HUDEP-2 (cell line): ENCODE results near the gene TMEM273.

Experiments
- DNase-seq, 76 experiments: peaks; one replicate each; lab custom pipeline; 2025; ENCODE audit not compliant: unreplicated experiment in 76 of 76; lab: John Stamatoyannopoulos, UW

TMEM273 gene

GRCh38 chr10:49120911-49121310 is 67.3 kb downstream of the TMEM273 start:
- DNase-seq = no peak

- DNase-seq = no peak
Measured at GRCh38 chr10:49119746-49120145, 68.4 kb downstream of the TMEM273 start.

- DNase-seq = no peak
Measured at GRCh38 chr10:49118430-49119074, 69.6 kb downstream of the TMEM273 start.

DNA sequence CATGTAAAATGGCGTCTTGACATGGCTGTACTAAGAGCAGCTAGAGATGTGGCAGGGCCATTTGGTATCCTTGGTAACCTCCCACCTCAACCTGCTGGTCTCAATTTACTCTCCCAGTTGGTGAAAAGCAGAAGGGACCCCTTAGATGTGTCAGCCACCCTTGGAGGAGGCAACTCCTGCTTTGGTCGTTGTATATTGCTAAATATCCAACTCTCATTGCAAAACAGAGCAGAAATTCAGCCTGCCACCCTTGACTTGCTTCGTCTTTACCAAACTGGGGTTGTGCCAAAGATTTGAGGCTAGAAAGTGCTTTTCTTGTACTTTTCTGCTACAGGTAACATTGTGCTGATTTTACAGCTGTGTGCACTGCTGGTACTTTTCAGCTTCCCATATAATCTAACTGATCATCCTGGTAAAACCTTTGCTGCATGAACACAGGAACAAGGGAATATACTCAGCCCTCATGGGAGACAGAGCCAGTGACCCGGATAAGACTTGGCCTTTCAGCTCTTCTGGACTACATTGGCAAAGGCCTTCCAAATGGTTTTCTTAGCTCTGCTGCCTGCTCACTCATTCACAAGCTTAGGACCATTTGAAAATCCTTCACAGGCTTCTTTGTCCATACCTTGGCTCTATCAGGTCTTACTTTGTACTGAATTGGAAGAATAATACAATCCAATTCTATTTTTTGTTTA is 70.7 kb downstream of the TMEM273 start:
- no peak for DNase-seq

- DNase-seq = no peak
Measured at GRCh38 chr10:49116509-49117375, 71.4 kb downstream of the TMEM273 start.

- DNase-seq = no peak
Measured at GRCh38 chr10:49115796-49116508, 72.2 kb downstream of the TMEM273 start.

DNA sequence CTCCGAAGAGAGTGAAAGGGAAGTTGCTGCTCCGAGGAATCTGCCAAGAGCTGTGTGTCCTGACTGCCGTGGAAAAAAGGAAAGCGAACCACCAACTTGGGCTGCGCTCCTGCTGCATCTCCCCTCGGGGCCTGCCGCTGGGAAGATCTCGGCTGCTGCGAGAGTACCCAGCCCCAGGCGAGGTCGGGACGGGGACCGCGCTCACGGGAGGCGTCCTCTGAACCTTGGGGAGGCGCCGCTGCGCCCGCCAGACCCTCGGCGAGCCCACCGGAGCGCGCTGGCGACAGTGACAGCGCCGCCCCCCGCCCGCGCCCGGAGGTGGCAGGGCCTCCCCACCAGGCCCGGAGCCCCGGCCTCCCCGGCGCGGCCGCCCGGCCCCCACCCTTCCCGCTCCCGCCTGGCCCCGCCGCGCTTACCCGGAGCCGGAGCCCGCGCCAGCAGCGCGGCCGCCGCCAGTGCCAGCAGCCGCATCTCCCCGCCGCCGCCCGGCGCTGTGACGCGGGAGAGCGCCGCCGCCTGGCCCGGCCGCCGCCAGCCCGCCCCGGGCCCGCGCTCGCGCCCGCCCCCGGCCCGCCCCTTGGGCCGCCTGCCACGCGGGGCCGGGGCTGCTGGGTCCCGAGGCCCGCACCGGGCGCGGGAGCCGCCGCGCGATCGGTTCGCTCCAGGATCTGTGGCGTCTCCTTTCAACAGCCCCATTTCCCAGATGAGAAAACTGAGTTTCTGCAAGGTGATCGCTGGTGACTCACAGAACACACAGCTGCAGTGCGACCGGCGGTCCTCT is 73.0 kb downstream of the TMEM273 start, which contains the start of gene VSTM4:
Gene VSTM4, minus strand, starts transcription at position 508 of the 781 bp plus-strand sequence. Its CDS starts 37 bp downstream, at position 471.
- DNase-seq = no peak

DNA sequence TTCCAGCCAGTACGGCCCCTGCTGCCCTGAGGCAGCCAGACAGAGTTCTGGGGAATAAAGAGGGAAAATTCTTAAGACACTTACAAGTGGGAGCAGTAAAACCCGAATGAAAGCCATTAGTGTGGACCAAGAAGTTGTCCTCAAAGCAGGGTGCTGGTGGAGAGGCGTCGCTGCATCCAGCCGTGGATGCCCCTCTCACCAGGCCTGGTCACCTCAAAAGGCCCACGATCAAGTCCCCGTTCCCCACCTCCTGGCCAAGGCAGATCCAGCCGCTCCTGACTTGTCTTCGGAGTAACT is 73.5 kb downstream of the TMEM273 start:
- no peak for DNase-seq

DNA sequence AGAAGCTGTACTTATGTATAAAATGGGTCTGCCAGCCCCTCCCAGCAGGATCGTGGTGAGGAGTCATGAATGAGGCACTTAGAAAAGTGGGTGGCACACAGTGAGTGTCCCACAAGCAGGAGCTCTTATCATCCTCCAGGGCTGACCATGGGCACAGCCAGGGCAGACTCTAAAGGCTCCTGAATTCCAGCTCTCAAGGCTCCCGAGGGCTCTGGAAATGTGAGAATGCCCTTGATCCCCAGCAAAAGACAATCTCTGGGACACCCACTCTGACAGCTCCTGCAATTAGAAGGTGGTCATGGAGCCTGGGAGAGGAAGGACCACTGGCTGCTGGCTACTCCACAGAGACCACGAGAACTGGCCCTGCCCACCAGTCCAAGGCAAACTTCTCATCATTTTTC is 74.5 kb downstream of the TMEM273 start:
- no peak for DNase-seq

DNA sequence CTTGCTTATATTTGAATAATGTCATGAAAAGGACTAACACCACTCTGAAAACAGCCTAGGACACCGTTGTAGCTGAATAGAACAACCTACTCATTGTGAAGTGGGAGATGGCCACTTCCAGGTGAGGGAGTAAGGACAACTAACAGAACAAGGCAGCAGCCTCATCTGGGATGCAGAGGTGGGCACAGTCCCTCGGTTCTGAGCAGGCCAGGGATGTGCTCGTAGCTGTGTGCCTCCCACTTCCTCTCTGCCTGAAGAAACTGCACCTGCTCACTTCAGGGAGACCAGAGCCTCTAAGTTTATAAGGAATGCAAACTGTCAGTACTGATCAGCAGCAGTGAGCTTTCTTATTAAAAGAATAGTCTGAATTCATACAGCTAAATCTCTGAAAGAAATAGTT is 75.3 kb downstream of the TMEM273 start:
- no peak for DNase-seq

GRCh38 chr10:49112098-49112497 is 76.1 kb downstream of the TMEM273 start:
- no peak for DNase-seq

- DNase-seq = no peak
Measured at GRCh38 chr10:49111320-49111698, 76.9 kb downstream of the TMEM273 start.

GRCh38 chr10:49110684-49111319 is 77.4 kb downstream of the TMEM273 start:
- DNase-seq = no peak

DNA sequence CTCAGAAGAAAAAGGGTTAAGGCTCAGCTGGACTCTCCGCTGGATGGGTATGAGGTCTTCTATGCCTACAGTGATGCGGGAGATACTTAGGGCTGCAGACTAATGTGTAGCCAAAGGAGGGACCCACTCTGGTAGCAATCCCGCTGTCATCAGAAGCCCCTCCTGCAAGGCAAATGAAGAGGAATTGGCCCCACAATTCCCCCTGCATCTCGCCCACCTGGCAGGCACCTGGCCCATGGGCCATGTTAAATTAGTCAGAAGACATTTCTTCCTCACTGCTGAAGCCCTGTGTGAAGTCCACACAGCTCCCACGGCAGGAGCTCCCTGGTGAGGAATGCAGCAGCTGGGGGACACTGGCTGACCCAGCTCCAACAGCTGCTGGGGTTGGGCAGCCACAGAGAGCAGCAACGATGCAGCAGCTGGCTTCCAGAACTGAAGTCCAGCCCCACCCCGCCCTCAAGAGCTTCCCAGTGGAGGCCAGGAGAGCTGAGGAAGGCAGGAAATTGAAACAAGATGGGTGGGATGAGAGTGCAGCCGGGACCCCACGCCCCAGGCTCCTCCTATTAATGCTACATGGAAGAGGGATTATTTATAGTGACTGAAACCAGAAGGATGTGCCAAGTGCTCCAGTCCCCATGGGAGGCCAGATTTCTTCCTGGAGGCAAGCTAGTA is 78.4 kb downstream of the TMEM273 start:
- no peak for DNase-seq

GRCh38 chr10:49108656-49109055 is 79.5 kb downstream of the TMEM273 start:
- no peak for DNase-seq

DNA sequence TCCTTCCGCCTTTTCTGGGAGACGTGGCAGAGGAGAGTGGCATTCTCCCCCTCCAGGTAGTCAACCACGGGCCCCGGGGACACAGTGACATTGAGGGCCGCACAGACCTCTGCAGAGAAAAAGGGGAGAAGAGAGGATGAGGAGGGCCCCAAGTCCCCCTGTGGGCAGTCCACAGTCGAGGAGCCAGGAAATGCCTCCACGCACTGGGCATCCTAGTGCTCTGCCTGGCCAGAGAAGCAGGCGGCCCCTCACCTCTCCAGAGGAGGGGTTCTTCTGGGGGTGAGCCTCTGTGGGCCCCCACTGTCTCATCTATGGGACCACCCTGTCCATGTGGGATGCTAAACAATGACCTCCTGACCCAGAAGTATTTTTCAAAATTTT is 80.3 kb downstream of the TMEM273 start:
- DNase-seq = no peak

GRCh38 chr10:49107111-49107886 is 80.9 kb downstream of the TMEM273 start:
- no peak for DNase-seq

DNA sequence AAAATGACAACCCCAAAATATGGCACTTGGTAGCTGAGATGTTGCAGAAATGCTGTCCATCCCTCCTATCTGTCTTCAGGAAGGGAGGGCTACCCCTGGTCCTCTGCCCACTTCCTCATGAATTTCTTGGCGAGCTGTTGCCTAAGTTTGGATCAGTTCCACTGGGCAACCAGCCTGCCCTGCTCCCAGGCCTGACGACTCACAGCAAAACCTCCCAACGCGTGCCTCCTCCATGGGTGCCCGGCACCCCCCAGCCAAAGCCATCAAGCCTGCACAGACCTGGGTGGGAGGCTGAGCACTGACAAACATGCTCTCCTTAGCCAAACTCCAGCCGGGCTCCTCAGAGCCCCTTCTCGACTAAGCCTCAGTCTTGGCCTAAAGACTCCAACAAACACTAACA is 81.7 kb downstream of the TMEM273 start:
- DNase-seq = peak in 1 of 76 experiments; percentile 1

GRCh38 chr10:49105076-49105475 is 83.1 kb downstream of the TMEM273 start:
- no peak for DNase-seq
